Measurements from ENCODE around the gene QSOX1.

DNA sequence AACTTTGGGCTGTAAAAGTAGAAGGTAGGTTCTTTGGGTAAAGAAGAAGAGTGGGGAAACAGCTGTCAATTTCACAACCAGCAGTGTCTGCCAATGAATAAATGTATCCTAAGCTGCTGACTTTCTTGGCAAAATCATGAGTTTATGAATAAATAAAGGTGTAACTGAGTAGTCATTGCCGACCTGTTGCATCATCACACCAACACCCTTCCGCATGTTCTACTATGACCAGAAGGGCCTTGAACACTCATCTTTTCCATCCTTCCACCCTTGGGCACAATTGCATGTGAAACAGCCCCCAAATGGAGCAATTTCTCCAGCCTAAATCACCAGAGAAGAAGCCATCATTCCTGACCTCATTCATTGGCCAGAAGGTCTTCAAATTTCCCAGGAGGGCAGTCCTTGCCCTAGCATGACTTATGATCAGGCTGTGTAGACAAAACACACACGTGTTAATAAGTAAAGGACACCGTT is 31.2 kb upstream of the QSOX1 start:
- TF ChIP-seq POLR2AphosphoS5 (IDR thresholded peaks at IDR 0.05; ENCODE audit: borderline replicate concordance, low read depth, low read length) (no peak), EZH2 (IDR thresholded peaks at IDR 0.05) (no peak), FOXP2 (optimal IDR thresholded peaks at IDR 0.05; ENCODE audit: control extremely low read depth, extremely low read length, insufficient read depth) (no peak)

All from SK-N-MC (cell line).